H9 (cell line): Measurements from ENCODE around the gene CCDC68. TPM values are rescaled to one million over a fixed set of nuclear protein-coding genes. Genes with fewer than 3 reads are reported as not detected.
"Not testable (repeated sequence)": the region's sequence is repeated elsewhere in the genome, so short reads cannot be mapped to it uniquely, and the experiment has no call there.

Source experiments
- DNase-seq: peaks from one replicate; pipeline ENCODE4 v3.0.0-alpha.2; 2017
- H2AFZ ChIP-seq: one replicate; pipeline ENCODE4 v1.6.1; 2013; ENCODE audit warnings: mild to moderate bottlenecking, low read length, control low read depth, moderate library complexity
- H2AK5ac ChIP-seq: 2 replicates; pipeline ENCODE4 v1.6.1; 2013; ENCODE audit warnings: low read length, control low read depth, mixed read lengths; ENCODE audit not compliant: insufficient read length
- H2BK120ac ChIP-seq: one replicate; pipeline ENCODE4 v1.6.1; 2013; ENCODE audit warnings: low read depth, mild to moderate bottlenecking, low read length, control low read depth, inconsistent platforms; ENCODE audit not compliant: poor library complexity, severe bottlenecking
- H2BK12ac ChIP-seq: 2 replicates; pipeline ENCODE4 v1.6.1; 2013; ENCODE audit warnings: low read length, control low read depth, mixed read lengths, low read depth; ENCODE audit not compliant: insufficient read length
- H2BK15ac ChIP-seq: 2 replicates; pipeline ENCODE4 v1.6.1; 2013; ENCODE audit warnings: low read depth, low read length, control low read depth
- H2BK20ac ChIP-seq: one replicate; pipeline ENCODE4 v1.6.1; 2013; ENCODE audit warnings: low read depth, mild to moderate bottlenecking, low read length, control low read depth, inconsistent platforms; ENCODE audit not compliant: poor library complexity, severe bottlenecking
- H2BK5ac ChIP-seq: 2 replicates; pipeline ENCODE4 v1.6.1; 2013; ENCODE audit warnings: low read length, control low read depth, mixed read lengths; ENCODE audit not compliant: insufficient read length
- H3K14ac ChIP-seq: 2 replicates; pipeline ENCODE4 v1.6.1; 2013; ENCODE audit warnings: low read length, control low read depth; ENCODE audit not compliant: insufficient read depth
- H3K18ac ChIP-seq: 2 replicates; pipeline ENCODE4 v1.6.1; 2013; ENCODE audit warnings: low read depth, mild to moderate bottlenecking, mixed read lengths, low read length, control low read depth; ENCODE audit not compliant: insufficient read length
- H3K23ac ChIP-seq: 2 replicates; pipeline ENCODE4 v1.6.1; 2013; ENCODE audit warnings: low read length, control low read depth, mixed read lengths, low read depth; ENCODE audit not compliant: insufficient read length
- H3K23me2 ChIP-seq: 2 replicates; pipeline ENCODE4 v1.6.1; 2013; ENCODE audit warnings: low read depth, mild to moderate bottlenecking, mixed read lengths, low read length, control low read depth; ENCODE audit not compliant: insufficient read length, poor library complexity, severe bottlenecking
- H3K27ac ChIP-seq: 2 replicates; pipeline ENCODE4 v1.5.1; 2013; ENCODE audit warnings: low read length, control low read depth, mixed read lengths, low read depth; ENCODE audit not compliant: insufficient read length
- H3K27me3 ChIP-seq: 2 replicates; pipeline ENCODE4 v1.6.1; 2013; ENCODE audit warnings: low read length, control low read depth, inconsistent platforms; ENCODE audit not compliant: insufficient read depth
- H3K4ac ChIP-seq: 2 replicates; pipeline ENCODE4 v1.6.1; 2013; ENCODE audit warnings: low read depth, mild to moderate bottlenecking, control low read depth, inconsistent platforms, low read length, moderate library complexity
- H3K4me1 ChIP-seq: 2 replicates; pipeline ENCODE4 v1.6.1; 2013; ENCODE audit warnings: low read length, control low read depth, inconsistent platforms; ENCODE audit not compliant: insufficient read depth
- H3K4me2 ChIP-seq: 2 replicates; pipeline ENCODE4 v1.6.1; 2013; ENCODE audit warnings: low read length, control low read depth, mixed read lengths; ENCODE audit not compliant: insufficient read length, insufficient read depth
- H3K56ac ChIP-seq: 2 replicates; pipeline ENCODE4 v1.6.1; 2013; ENCODE audit warnings: low read depth, mild to moderate bottlenecking, mixed read lengths, low read length, control low read depth; ENCODE audit not compliant: insufficient read length
- H3K79me1 ChIP-seq: 2 replicates; pipeline ENCODE4 v1.6.1; 2013; ENCODE audit warnings: low read depth, mild to moderate bottlenecking, moderate library complexity, low read length, control low read depth, inconsistent platforms; ENCODE audit not compliant: insufficient read depth, poor library complexity, severe bottlenecking
- H3K79me2 ChIP-seq: 2 replicates; pipeline ENCODE4 v1.6.1; 2013; ENCODE audit warnings: low read length, control low read depth, inconsistent platforms; ENCODE audit not compliant: insufficient read depth
- H3K9ac ChIP-seq: 2 replicates; pipeline ENCODE4 v1.6.1; 2013; ENCODE audit warnings: low read length, control low read depth, mixed read lengths; ENCODE audit not compliant: insufficient read length; ENCODE audit errors: extremely low read depth
- H3K9me3 ChIP-seq: one replicate; pipeline ENCODE4 v1.6.1; 2013; ENCODE audit warnings: low read depth, low read length, inconsistent platforms; ENCODE audit not compliant: control insufficient read depth
- H3T11ph ChIP-seq: one replicate; pipeline ENCODE4 v1.6.1; 2013; ENCODE audit warnings: mild to moderate bottlenecking, low read length, control low read depth, inconsistent platforms
- H4K20me1 ChIP-seq: one replicate; pipeline ENCODE4 v1.6.1; 2013; ENCODE audit not compliant: control insufficient read depth, insufficient read length, insufficient read depth
- H4K5ac ChIP-seq: 2 replicates; pipeline ENCODE4 v1.6.1; 2013; ENCODE audit warnings: low read depth, mild to moderate bottlenecking, mixed read lengths, low read length, control low read depth; ENCODE audit not compliant: insufficient read length
- H4K8ac ChIP-seq: replicated peaks from 2 replicates; pipeline ENCODE4 v1.6.1; 2013; ENCODE audit warnings: low read length, control low read depth, mixed read lengths, low read depth; ENCODE audit not compliant: insufficient read length
- H4K91ac ChIP-seq: 2 replicates; pipeline ENCODE4 v1.6.1; 2013; ENCODE audit warnings: low read depth, mild to moderate bottlenecking, moderate library complexity, mixed read lengths, low read length, control low read depth; ENCODE audit not compliant: insufficient read length
- H3K27ac Mint-ChIP-seq, 3 experiments: 2 replicates in 2 of 3; 3 replicates in 1 of 3; pipeline ENCODE4 v1.8.0; 2020 to 2021; ENCODE audit warnings: mixed read lengths in 3 of 3, mild to moderate bottlenecking in 1 of 3, moderate library complexity in 1 of 3
- H3K27me3 Mint-ChIP-seq: 2 replicates; pipeline ENCODE4 v1.8.0; 2021; ENCODE audit warnings: low read depth, mild to moderate bottlenecking, moderate library complexity, mixed read lengths
- H3K36me3 Mint-ChIP-seq, 3 experiments: 2 replicates in 2 of 3; 3 replicates in 1 of 3; pipeline ENCODE4 v1.8.0; 2020 to 2021; ENCODE audit warnings: low read depth in 3 of 3, mixed read lengths in 3 of 3; ENCODE audit not compliant: insufficient read depth in 1 of 3
- H3K4me1 Mint-ChIP-seq, 2 experiments: 2 replicates each; pipeline ENCODE4 v1.8.0; 2020; ENCODE audit warnings: mixed read lengths in 2 of 2
- H3K4me3 Mint-ChIP-seq, 2 experiments: 2 replicates in 1 of 2; 3 replicates in 1 of 2; pipeline ENCODE4 v1.8.0; 2020 to 2021; ENCODE audit warnings: mild to moderate bottlenecking in 2 of 2, mixed read lengths in 2 of 2, moderate library complexity in 1 of 2
- H3K9me3 Mint-ChIP-seq, 2 experiments: 2 replicates in 1 of 2; 3 replicates in 1 of 2; pipeline ENCODE4 v1.8.0; 2020; ENCODE audit warnings: mild to moderate bottlenecking in 2 of 2, mixed read lengths in 2 of 2, moderate library complexity in 1 of 2
- CTCF ChIP-seq: fragments of 200-600 bp; sonication (generic); conservative IDR thresholded peaks from 3 replicates; pipeline ENCODE4 v1.8.0; 2021; ENCODE audit warnings: antibody characterized with exemption, mild to moderate bottlenecking
- WGBS: extraction: QIAGEN DNeasy Blood & Tissue Kit; methylation state at CpG from one replicate; pipeline ENCODE4 v1.1.7; 2013; ENCODE audit warnings: missing lambda C conversion rate, low lambda C conversion rate, mixed read lengths; ENCODE audit not compliant: insufficient read length; ENCODE audit errors: extremely low coverage; 5-methylcytosine and 5-hydroxymethylcytosine counted together
- total RNA-seq: library from RNA; stranded (reverse); gene quantifications from 2 replicates; pipeline ENCODE4 v1.2.1, GENCODE V29; 2021

CCDC68 gene
- total RNA-seq, 1 experiment from 2014 or later = not detected

- Histone ChIP-seq H3K18ac (no peak overlapping the region), H4K5ac (no peak overlapping the region), H2AFZ (no peak overlapping the region), H3K4me2 (no peak overlapping the region), H2BK120ac (no peak overlapping the region), H4K20me1 (no peaks in the 10 kb centered on the region), H2BK15ac (no peak overlapping the region), H4K91ac (no peak overlapping the region), H3K27ac (no peak overlapping the region), H3K9me3 (no peaks in the 10 kb centered on the region), H4K8ac (no peak overlapping the region), H3T11ph (no peak overlapping the region), H3K79me2 (no peaks in the 10 kb centered on the region), H3K23ac (no peak overlapping the region), H3K4me1 (0 out of 2 replicates have a peak, but pooled peaks cover 3% of the 10 kb centered on the region), H3K23me2 (no peaks in the 10 kb centered on the region), H3K56ac (no peak overlapping the region), H2BK5ac (no peak overlapping the region), H3K79me1 (no peaks in the 10 kb centered on the region), H3K27me3 (no peaks in the 10 kb centered on the region), H3K14ac (no peak overlapping the region), H2BK20ac (no peak overlapping the region), H3K9ac (no peak overlapping the region), H2AK5ac (no peak overlapping the region), H3K4ac (no peak overlapping the region), H2BK12ac (no peak overlapping the region)
- Mint-ChIP-seq H3K4me3 (no peak overlapping the region), H3K36me3 (no peaks in the 10 kb centered on the region), H3K27ac (no peak overlapping the region; a peak in 1 of 7 replicates), H3K4me1 (peaks cover 10 to 11% of the 10 kb centered on the region in 2 experiments), H3K27me3 (no peaks in the 10 kb centered on the region; the same call in 1 of the 2 replicates), H3K9me3 (peaks cover 0 to 3% of the 10 kb centered on the region in 2 experiments; a peak in 1 of 5 replicates)
- WGBS = no CpG with 5 or more reads among the region's 2 CpGs
- TF ChIP-seq CTCF = no peak
- no peak for DNase-seq
These were observed 103.1 kb downstream of the CCDC68 start for GRCh38 chr18:54856105-54856646.

GRCh38 chr18:54855050-54855449 lies 104.2 kb downstream of the CCDC68 start:
- H4K20me1 ChIP-seq, H3K4me1 Mint-ChIP-seq, DNase-seq, H4K8ac ChIP-seq, H2AK5ac ChIP-seq, H3K9me3 Mint-ChIP-seq, H3K4ac ChIP-seq, H3K27ac Mint-ChIP-seq, H3K4me1 ChIP-seq, H4K91ac ChIP-seq, H2BK12ac ChIP-seq, H3K9ac ChIP-seq, H2BK20ac ChIP-seq, H3K56ac ChIP-seq, H3K79me2 ChIP-seq, H2AFZ ChIP-seq, H3K9me3 ChIP-seq, H3K23ac ChIP-seq, H3K4me3 Mint-ChIP-seq, H4K5ac ChIP-seq, H3K36me3 Mint-ChIP-seq, H3T11ph ChIP-seq, H3K27ac ChIP-seq, H3K14ac ChIP-seq, H3K18ac ChIP-seq, H3K27me3 ChIP-seq, H3K79me1 ChIP-seq, H2BK5ac ChIP-seq, H3K23me2 ChIP-seq, H3K27me3 Mint-ChIP-seq, H2BK15ac ChIP-seq, H2BK120ac ChIP-seq, H3K4me2 ChIP-seq: not testable (repeated sequence)
- no CpG with 5 or more reads among the region's 3 CpGs for WGBS
